HEK293T (cell line): ENCODE data around the gene IFT172.

Experiments used
- FOXM1 ChIP-seq: fragments of 450-650 bp; IDR thresholded peaks from 2 replicates; pipeline ENCODE4 v1.6.1; 2017; ENCODE audit warnings: mild to moderate bottlenecking, borderline replicate concordance
- SP1 ChIP-seq: fragments of 450-650 bp; IDR thresholded peaks from 2 replicates; pipeline ENCODE4 v1.6.1; 2017

- TF ChIP-seq FOXM1 (no peak), SP1 (no peak)
Observed at GRCh38 chr2:27400348-27401135, 89.0 kb downstream of the IFT172 start.
